HPDE6-E6E7 (cell line): ENCODE results near the gene SLIT3.

Experiments used
- DNase-seq: peaks from one replicate; pipeline ENCODE4 v3.0.0; 2011; ENCODE audit warnings: missing footprints; ENCODE audit errors: extremely low spot score

The SLIT3 gene

DNA sequence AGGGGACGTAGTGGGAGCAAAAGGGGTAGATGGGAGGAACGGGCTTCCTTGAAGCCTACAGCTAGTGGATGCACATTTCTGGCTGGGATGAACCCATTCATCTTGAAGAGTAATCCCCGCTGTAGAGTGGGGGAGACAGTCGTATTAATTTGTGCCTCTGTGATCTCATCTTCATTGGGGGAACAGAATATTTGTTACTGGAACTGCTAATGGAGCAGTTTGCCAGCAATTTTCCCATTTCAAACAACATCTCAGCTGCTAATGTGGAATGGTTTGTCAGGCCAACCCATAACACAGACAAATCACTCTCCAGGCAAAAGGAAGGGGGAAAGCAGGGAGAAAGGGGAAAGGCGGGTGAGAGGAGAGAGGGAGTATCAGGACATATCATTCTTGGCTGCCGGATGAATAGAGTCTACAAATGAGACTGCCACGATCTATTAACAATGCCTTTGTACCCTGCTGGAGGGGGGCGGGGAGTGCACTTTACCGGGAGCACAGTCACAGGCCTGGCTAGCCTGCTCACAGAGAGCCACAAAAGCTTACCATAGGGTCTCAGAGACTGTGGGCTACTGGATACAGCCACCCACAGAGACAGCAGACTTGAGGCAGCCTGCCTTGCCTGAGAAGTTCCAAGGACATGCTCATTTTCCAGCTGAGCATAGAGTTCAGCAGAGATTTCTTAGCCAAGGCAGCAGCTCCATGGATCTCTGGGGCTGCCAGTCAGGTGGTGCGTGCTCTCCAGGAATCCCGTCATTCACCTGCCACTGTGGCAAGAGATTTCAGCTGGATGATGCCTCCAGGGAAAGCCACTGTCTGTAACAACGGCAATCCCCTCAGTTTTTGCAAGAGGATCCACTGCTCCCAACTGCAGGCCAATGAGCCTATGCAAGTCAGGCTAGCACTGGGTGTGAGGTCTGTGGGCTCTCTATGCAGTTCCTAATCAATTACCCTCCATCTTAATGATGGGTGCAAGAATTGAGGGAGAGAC is 504.1 kb downstream of the SLIT3 start:
- DNase-seq, result no peak

DNA sequence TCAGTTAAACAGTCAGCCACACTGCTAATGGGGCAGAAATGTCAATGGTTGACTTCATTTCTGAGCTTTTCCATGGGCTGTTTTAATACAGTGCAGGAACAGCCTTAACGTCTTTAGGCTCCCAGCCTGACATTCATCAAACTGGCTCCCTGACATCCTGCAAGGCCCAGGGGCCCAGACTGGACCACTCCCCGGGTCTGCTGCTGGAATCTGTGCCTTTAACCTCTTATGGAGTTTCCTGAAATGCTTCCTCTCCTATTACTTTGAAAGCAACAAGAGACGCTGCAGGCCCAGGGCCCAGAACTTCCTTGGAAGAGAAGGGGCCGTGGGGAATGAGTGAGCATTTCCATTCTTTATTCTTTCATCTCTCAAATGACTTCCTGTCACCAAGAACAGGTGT is 504.9 kb downstream of the SLIT3 start:
- DNase-seq, result no peak

DNA sequence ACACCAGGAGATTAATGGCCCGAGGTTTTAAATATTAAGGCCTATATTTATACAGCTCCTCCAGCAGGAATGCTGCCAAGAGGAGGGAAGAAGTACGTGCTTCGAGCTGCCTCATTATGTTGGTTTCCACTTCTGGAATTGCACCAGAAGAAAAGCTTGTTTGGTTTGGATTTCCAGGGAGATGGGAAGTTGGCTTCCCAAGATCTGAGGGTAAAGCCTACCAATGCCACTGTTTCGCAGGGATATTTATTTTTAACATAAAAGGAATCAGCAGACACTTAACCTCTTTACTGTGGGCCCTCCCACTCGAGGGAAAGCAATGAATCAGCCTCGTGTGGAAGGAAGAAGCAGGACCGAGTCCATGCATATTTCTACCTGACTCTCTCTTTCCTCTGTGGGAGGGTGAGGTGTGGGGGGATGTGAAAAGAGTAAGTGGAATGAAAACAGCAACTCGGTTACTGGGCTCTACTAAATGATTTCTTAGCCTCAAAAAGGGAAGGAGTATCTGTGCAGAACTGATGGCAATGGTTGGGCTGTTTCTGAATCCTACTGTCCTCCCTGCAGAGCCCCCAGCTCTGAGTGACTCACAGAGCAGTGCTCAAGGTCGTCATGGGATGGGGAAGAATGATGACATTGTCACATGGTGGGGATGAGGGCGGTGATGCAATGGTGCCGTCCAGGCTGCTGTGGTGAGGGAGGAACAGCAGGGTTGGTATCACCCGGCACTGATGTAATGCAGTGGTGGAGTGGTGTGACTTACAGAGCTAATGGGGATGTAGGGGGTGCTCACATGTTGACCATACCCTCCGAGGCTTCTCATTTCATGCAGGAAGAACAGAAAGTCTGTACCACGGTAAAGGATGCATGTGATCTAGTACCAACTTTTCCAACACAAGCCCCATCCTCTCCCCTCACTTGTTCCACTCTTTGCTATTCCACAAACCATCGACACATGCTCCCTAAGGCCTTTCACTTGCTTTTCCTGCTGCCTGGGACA is 506.8 kb downstream of the SLIT3 start:
- no peak for DNase-seq

DNA sequence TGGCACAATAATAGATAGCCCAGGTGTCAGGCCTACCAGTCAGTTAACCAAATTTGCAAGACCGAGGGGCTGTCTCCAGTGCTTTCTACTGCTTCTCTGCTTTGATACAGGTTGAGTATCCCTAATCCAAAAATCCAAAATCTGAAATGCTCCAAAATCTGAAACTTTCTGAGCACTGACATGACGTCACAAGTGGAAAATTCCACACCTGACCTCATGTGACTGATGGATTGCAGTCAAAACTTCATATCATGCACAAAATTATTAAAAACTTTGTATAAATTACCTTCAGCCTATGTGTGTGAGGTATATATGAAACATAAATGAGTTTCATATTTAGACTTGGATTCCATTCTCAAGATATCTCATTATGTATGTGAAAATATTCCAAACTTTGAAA is 508.3 kb downstream of the SLIT3 start:
- DNase-seq, result no peak

DNA sequence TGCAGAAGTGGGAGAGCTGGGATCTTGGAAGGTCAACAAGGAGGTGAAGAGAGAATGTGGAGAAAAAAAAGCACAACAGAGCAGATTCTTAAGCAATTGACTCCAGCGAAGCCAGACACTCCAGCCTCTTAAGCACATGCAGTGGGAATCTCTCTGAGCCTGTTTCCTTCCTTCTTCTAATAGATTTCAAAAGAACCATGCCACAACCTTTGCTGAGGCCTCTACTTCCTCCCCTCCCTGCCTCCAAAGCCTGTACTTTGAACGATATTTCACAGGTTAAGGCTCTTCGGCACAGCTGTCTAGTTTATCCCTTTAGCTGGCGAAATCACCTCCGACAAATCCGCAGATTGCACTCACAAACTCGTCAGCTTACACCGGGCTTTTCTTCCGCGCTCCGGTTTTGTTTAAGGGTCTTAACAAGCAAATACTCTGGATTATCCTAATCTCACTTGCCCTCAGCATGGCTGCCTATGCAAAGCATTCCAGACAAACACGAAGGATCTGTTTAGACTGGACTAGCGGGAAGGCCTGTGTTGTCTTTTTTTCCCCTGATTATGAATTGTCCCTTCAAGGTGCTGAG is 510.2 kb downstream of the SLIT3 start:
- no peak for DNase-seq

DNA sequence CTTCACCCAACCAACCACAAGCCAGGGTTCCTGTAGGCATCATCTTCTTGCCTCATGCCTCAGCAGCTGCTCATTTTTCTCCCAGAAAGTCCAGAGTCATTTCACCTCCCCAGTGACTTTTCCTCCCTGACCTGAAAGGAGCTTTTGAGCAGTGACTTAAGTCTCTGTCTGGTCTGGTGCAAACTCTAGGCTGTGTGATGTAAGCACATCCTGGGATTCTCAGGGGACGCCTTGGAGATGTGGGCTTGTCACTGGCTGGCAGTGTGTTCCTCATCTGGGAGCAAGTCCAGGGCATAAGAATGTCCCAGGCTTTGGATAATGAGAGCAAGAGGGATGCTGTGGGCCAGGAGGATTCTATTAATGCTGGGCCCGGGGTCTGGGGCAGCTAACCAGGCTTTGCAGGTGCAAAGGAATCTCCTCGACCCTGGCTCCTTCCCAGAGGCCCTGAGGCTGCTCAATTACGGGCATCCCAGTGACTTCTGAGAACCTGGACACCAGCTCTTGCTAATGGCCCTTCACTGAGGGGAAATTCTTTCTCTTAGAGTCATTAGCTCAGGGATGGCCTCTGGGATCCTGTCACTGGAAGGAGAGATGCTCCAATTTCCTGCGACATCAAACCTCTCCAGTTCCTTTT is 510.8 kb downstream of the SLIT3 start:
- DNase-seq, result no peak

DNA sequence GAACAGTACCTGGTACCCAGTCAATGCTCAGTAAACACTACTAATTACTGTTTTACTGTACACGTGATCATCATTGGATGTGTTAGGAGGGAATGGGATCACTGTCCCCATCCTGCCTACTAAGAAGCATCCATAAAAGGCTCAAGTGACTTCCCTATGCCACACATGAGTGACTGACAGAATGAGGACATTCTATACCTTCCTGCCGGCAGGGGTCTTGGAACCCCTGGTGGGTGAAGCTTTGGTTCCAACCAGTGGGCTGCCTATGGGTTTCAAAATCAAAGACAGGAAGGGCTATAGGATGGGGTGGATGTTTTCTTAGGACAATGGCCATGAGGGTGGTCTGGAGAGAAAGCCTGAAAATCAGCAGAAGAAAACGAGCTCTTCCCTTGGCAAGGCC is 512.2 kb downstream of the SLIT3 start:
- no peak for DNase-seq

DNA sequence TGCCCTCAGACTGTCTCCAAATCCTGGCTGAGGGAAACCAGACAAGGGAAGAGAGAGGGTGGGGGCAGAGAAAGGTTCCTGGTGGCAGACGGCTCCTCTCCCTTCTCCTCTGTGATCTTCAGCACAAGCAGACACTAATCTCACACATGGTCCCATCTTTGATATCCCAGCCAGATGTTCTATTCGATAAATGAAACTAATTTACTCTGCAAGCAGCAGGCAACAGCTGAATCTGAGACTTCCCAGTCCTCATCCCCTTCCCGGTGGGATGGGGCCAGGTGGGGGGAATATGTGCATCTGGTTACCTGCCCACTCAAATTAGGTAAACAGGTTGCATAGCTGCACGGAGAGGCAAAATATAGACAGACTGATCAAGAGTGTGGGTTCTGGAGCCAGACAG is 512.8 kb downstream of the SLIT3 start:
- no peak for DNase-seq

DNA sequence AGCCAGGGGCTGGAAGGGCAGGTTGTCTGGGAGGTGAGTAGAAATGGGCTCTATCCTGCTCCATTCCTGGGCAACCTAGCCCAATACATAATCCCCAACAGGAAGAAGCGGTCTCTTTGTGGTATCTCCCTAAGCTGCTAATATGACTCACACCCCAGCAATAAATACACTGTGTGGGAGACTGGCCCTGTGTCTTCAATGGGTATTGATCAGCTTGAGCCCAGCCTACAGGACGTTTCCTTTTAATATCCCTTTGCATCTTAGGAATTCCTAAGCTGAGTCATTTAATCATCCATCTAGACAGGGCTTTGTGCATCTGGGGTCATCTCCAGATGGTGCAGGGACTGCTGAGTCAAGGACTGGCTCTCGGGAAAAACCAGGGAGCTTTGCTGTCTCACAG is 514.8 kb downstream of the SLIT3 start:
- no peak for DNase-seq

DNA sequence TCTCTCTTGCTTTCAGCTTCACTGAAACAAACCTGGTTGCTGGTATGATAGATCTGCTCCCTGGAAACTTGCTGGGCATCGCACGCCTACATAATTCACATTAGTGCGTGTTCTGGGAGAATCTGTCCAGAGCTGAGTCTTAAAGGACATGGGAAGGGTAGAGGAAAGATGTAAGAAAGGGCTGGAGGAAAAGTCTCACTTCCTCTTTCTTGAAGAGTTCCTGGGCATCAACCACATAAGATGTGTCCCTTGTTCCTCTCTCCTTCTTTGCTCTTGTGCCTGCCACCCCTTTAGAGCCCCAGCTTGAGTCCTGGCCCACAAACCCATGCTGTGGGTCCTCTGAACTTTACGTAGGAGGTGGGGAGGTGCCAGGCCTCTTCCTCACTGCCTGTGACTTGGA is 516.5 kb downstream of the SLIT3 start:
- no peak for DNase-seq

DNA sequence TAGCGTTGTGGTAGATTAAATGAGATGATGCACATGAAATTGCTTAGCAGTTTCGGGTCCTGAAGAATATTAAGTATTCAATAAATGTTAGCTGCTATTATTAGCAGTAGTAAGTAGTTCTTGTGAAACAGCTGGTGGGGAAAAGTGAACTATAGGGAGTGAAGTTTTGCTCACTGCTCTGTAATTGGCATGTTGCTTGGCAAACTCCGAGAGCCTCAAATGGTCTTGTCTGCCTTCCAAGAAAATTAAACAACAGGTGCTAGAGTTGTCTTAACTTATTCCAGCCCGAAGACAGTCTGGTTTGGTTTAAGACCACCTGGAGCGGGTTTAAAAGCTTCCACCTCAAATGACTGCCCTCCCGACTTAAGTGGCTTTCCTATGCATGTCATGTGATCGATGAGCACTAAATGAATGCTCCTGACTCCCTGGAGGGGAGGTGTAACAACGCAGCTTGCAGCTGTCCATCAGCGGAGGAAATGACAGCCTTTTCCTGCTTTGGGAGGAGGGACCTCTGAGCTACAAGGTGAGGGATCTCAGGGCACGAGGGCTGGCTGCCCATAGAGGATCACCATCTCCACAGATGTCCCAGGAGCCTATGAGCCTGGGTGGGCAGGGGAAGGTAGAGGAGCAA is 518.9 kb downstream of the SLIT3 start:
- no peak for DNase-seq

DNA sequence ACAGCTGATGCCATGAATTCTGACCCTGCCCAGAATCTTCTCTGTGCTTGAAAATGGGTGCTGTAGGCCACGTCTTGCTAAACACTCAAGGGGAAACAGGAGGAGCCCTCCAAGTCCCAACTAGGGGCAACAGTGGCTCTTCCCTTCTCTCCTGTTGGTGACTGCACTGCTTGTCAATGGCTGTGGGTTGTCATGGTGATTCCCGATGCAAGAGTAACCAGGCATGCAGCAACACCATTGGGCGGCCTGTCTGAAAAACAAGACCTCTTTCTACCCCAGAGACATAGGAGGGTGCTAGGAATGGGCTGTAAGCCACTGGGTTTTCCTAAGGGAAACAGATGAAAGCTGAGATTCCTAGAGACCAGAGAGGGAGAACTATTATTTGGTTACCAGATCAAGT is 520.1 kb downstream of the SLIT3 start:
- no peak for DNase-seq

DNA sequence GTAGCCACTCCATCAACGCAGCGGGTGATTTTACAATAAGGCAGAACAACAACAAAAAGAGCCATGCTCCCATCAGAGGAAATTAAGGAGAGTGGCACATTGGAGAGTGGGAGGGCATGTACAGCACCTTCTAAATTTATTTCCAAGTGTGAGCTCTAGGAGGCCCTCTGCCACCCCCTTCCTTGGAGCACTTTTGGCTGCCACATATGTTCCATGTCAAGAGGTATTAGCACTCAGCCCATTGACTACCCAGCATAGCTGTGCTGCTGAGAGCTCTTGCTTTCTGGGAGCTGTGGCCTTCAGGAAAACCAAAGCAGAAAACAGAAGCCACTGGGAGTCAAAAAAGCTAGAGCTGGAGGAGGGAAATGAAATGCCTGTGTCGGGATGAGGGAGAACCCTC is 521.6 kb downstream of the SLIT3 start:
- no peak for DNase-seq

DNA sequence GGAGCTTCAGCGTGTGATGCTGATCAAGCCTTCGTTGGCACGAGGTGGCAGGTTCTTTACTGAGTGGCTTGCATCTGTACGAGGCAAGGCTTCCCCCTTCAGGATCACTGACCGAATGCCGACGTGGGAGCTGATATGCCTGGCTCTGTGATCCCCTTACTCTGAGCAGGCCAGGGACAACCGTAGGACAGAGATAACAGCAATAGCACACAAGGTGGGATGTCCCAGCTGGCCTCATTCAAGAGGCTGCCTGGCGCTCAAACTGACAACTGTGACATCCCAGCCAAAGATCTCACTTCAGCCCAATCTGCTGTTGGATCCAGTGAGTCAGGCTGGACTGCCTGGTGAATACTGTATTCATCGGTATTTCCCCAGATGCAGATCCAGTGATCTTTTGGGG is 522.4 kb downstream of the SLIT3 start:
- no peak for DNase-seq

DNA sequence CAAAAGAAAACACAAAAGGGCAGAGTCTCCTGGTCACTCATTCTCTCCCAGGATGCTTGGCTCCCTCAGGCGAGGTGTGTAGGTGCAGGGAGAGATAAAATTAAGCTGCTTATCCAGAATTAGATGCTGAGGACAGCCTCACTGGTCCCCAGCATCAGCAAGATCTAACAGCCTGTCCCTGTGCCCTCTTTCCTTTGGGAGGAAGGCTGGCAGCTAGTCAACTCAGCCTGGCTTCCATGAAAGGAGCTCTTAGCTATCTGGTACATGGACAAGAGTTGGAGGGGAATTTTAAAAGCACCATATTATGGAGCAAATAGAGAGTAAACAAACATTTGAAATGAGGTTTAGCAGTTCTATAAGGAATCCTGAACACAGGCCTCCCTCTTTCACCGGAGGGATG is 523.3 kb downstream of the SLIT3 start:
- DNase-seq, result no peak

DNA sequence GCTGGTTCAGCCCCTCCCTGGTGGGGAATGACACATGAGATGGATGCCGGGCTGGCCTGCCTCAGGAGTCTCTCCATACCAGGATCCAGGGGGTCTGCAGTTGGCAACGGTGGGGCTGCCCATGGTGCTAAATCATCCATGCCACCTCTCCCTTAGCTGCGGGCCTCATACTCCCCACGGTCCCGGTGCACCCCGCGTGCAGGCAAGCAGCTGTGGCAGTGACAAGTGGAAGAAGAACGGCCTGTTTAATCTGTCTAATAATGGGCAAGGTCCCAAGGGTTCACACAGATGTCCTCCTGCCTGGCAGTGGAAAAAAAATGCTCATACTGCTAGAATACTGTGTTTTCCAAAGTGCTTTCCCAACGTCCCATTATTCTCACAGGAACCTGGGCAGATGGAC is 524.9 kb downstream of the SLIT3 start:
- no peak for DNase-seq

DNA sequence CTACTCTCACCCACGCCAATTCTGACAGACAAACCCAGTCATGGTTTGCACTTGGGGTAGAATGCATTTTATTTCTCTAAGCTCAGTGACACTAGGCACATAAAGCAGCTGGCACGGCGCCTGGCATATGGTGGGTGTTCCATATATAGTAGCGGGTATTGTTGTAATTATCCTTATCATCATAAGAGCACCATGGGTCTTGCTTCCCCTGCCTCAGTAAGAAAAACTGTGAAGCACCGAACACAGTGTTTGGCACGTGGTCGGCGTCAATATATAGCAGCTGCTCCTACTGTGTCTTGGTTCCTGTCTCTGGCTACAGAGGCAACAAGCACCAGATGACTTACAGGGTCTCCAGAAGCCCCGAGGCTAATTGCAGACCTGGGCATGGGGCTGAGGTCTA is 527.7 kb downstream of the SLIT3 start:
- no peak for DNase-seq

DNA sequence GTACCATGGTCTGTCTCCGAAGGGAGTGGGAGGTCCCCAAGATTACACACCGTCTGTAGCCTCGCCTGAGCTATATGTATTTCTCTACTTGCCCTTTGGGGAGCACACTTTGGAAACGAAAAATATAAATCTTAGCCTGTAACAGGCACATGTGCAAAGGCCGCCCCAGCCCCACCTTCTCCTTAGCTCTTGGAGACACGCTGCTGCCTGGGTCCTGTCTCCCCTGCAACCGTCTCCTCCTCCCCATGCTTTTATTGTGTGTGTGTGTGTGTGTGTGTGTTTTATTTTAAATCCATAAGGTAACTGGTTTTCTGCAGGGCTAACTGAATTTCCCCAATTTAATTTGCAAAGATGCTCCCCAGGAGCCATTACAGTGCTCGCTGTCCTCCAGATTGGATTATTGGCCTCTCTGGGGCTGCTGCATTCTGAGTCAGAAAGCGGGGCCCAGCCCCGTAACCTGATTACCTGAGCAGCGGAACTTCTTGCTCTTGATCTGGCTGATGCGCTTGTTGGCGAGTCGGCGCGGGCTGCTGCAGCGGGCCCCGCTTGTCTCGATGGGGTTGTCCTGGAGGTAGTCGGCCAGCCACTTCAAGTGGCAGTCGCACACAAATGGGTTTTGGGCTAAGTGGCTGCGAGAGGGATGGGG is 528.5 kb downstream of the SLIT3 start:
- DNase-seq, result no peak

DNA sequence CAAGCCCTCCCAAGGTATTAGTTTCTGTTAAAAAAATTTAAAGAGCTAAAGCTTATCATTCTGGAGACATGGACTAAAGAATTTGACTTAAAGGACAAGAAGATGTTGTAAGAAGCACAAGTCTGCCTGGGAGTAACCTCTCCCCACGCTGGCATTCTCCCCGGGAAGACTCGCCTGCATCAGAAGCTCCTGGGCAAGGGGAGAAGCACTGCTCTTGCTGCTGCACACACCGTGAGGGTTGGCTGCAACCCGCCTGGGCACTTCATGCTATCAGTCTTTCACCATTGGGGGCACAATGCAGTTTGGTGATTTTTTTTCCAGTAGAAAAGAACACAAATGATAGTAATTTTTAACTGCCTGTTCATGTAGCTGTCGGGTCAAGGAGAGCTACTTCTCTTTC is 529.3 kb downstream of the SLIT3 start:
- no peak for DNase-seq

DNA sequence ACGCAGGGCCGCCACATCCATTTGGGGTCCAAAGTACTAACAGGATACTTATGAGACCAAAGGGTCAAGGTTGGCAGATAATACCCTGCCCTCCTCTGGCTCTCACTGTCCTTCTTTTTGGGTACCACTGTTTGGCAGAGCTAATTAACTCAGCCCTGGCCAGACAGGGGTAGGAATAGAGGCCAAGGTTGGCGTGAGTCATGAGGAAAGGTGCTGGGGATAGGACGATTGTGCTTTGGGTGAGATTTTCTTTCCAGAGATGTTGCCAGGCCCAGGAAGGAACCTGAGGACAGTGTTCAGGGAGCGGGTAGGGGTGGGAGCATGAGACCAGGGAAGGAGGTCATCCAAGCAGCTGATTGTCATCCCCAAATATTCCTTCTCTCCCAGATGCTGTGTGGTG is 529.9 kb downstream of the SLIT3 start:
- DNase-seq, result no peak

DNA sequence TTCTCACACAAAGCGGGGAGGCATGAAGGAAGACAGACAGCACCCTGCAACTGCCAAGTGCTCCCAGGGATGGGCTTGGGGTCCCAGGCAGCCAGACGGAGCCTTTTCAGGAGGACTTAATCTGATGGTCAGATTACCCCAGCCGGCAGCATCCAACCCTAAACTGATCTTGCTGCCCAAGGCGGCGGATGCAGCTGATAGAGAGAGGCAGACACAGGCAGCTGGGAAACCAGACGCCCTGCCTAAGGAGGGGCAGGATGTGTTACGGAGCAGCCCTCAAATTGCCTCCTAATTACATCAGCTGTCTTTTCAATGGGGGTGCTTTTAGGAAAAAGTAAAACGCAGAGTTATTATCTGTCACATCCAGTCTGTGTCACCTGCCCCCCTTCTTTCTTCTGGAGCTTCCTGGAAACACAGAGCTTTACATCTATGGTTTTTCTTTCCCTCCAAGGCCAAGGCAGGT is 530.9 kb downstream of the SLIT3 start:
- DNase-seq, result no peak
